Endothelial cell of umbilical vein (primary cell): ENCODE results near the gene PTPRQ. TPM values are rescaled to one million over a fixed set of nuclear protein-coding genes. Genes with fewer than 3 reads are reported as not detected.

Experiments used
- BruUV-seq: library from RNA; stranded (reverse); fragments of 400-500 nt; replicated peaks from 2 replicates; lab custom pipeline; 2021; lab: Mats Ljungman, UMichigan
- CTCF ChIA-PET: fragments of 300-600, 350-600 bp; sonication (Branson Sonifier 250); formaldehyde crosslinking; loops from one replicate; lab custom pipeline; 2021; ENCODE audit warnings: antibody characterized with exemption, inconsistent platforms; lab: Charles Lee
- POLR2A ChIA-PET: fragments of 300-600, 350-600 bp; sonication (Branson Sonifier 250); formaldehyde crosslinking; loops from one replicate; lab custom pipeline; 2021; ENCODE audit warnings: antibody characterized with exemption, inconsistent platforms; lab: Charles Lee
- DNase-seq: peaks from one replicate; pipeline ENCODE4 v3.0.0-alpha.2; 2011; ENCODE audit warnings: low read depth, low spot score
- FAIRE-seq: peaks from 2 replicates; lab custom pipeline; 2011; peaks lifted over from hg19 to GRCh38; lab: Jason Lieb, UNC
- H2AFZ ChIP-seq: 2 replicates; pipeline ENCODE4 v1.6.0; 2012; ENCODE audit warnings: low read depth, low read length, control low read depth, inconsistent platforms
- H3K27ac ChIP-seq: 2 replicates; pipeline ENCODE4 v1.5.1; 2011; ENCODE audit warnings: low read depth, mild to moderate bottlenecking, control low read depth, low read length, moderate library complexity; ENCODE audit not compliant: insufficient read depth
- H3K27me3 ChIP-seq, 2 experiments: 2 replicates each; pipeline versions ENCODE4 v1.6.0 to v1.6.1; 2011; ENCODE audit warnings: low read length in 2 of 2, mixed read lengths in 1 of 2; ENCODE audit not compliant: control insufficient read depth in 2 of 2, insufficient read depth in 2 of 2
- H3K36me3 ChIP-seq, 2 experiments: 2 replicates in 1 of 2; 3 replicates in 1 of 2; pipeline ENCODE4 v1.5.1; 2011; ENCODE audit warnings: low read length in 2 of 2, mild to moderate bottlenecking in 1 of 2, moderate library complexity in 1 of 2; ENCODE audit not compliant: control insufficient read depth in 2 of 2, insufficient read depth in 2 of 2; ENCODE audit errors: extremely low read depth in 1 of 2
- H3K4me1 ChIP-seq: 3 replicates; pipeline ENCODE4 v1.5.1; 2011; ENCODE audit warnings: mild to moderate bottlenecking, low read length; ENCODE audit not compliant: control insufficient read depth, insufficient read depth; ENCODE audit errors: extremely low read depth
- H3K4me2 ChIP-seq: 2 replicates; pipeline ENCODE4 v1.6.1; 2011; ENCODE audit warnings: low read length, control low read depth, mixed read lengths; ENCODE audit not compliant: insufficient read depth
- H3K4me3 ChIP-seq, 3 experiments: fragments of 200-600 bp in 1 of 3; sonication (generic), shearing (Covaris generic) in 1 of 3; replicated peaks in 1 of 3; 2 replicates each; pipeline ENCODE4 v1.5.1; 2011 to 2016; ENCODE audit warnings: control low read depth in 3 of 3, low read length in 3 of 3, mild to moderate bottlenecking in 2 of 3, inconsistent platforms in 1 of 3, low read depth in 1 of 3, moderate library complexity in 1 of 3; ENCODE audit not compliant: insufficient read depth in 1 of 3
- H3K79me2 ChIP-seq: 2 replicates; pipeline ENCODE4 v1.6.0; 2012; ENCODE audit warnings: low read length, inconsistent platforms; ENCODE audit not compliant: control insufficient read depth, insufficient read depth
- H3K9ac ChIP-seq: replicated peaks from 2 replicates; pipeline ENCODE3; 2011; ENCODE audit warnings: low read length, control low read depth; ENCODE audit not compliant: insufficient read depth; ENCODE audit errors: extremely low read depth
- H3K9me1 ChIP-seq: replicated peaks from 3 replicates; pipeline ENCODE4 v1.6.0; 2011; ENCODE audit warnings: mild to moderate bottlenecking, low read length; ENCODE audit not compliant: control insufficient read depth, insufficient read depth; ENCODE audit errors: extremely low read depth
- H3K9me3 ChIP-seq: replicated peaks from 2 replicates; pipeline ENCODE4 v1.5.1; 2012; ENCODE audit warnings: low read length, inconsistent platforms; ENCODE audit not compliant: control insufficient read depth, insufficient read depth
- H4K20me1 ChIP-seq: replicated peaks from 2 replicates; pipeline ENCODE3; 2011; ENCODE audit warnings: mild to moderate bottlenecking, low read length; ENCODE audit not compliant: control insufficient read depth, insufficient read depth; ENCODE audit errors: extremely low read depth
- EZH2 ChIP-seq: IDR thresholded peaks from 2 replicates; pipeline ENCODE4 v1.6.1; 2012; ENCODE audit warnings: borderline replicate concordance, low read depth, mild to moderate bottlenecking, moderate library complexity, low read length, inconsistent platforms; ENCODE audit not compliant: severe bottlenecking
- FOS ChIP-seq: IDR thresholded peaks from 2 replicates; pipeline ENCODE4 v1.6.1; 2011; ENCODE audit warnings: mild to moderate bottlenecking, low read length, moderate library complexity, borderline replicate concordance; ENCODE audit not compliant: insufficient read depth
- GATA2 ChIP-seq: IDR thresholded peaks from 2 replicates; pipeline ENCODE4 v1.7.0; 2011; ENCODE audit warnings: low read depth, mild to moderate bottlenecking, moderate library complexity, mixed read lengths, low read length; ENCODE audit not compliant: insufficient read length, insufficient read depth
- JUN ChIP-seq: IDR thresholded peaks from 2 replicates; pipeline ENCODE4 v1.6.1; 2011; ENCODE audit warnings: borderline replicate concordance, low read depth; ENCODE audit not compliant: insufficient read length, insufficient read depth
- MYC ChIP-seq: IDR thresholded peaks from one replicate; pipeline ENCODE4 v1.6.1; 2011; ENCODE audit warnings: mild to moderate bottlenecking, low read depth, low read length
- POLR2A ChIP-seq: IDR thresholded peaks from 2 replicates; pipeline ENCODE4 v1.6.1; 2012; ENCODE audit warnings: low read depth, mild to moderate bottlenecking, control low read depth, low read length
- POLR2AphosphoS5 ChIP-seq: IDR thresholded peaks from 2 replicates; pipeline ENCODE4 v1.6.1; 2012; ENCODE audit warnings: low read depth, mild to moderate bottlenecking, control low read depth, low read length, moderate library complexity; ENCODE audit not compliant: insufficient read depth
- dilution Hi-C: fragments of 300-500 bp; cut with MboI; formaldehyde crosslinking; loops from one replicate; pipeline ENCODE4 v1.15.0; 2019; ENCODE audit warnings: low sequenced_read_pairs; ENCODE audit not compliant: extremely low pct_ligation_motif_present
- intact Hi-C: fragments of 100-400 bp; cut with micrococcal nuclease; formaldehyde crosslinking; loops from one replicate; pipeline ENCODE4 v1.10.0; 2022
- polyA plus RNA-seq, 4 experiments: library from polyadenylated mRNA; depleted of rRNA in 3 of 4; stranded (reverse) in 3 of 4; unstranded in 1 of 4; fragments of >200 nt; gene quantifications; 2 replicates each; pipeline versions ENCODE4 v1.2.1 to v1.2.3, GENCODE V29; 2011 to 2012; ENCODE audit warnings: missing spikeins in 1 of 4
- total RNA-seq: library from RNA; stranded (reverse); gene quantifications from 2 replicates; pipeline ENCODE4 v1.2.3, GENCODE V29; 2021
- TF ChIP-seq, protein P1 (sequence below), 2 donors: IDR thresholded peaks; 1 replicate in 1 of 2; 2 replicates in 1 of 2; pipeline ENCODE4 v1.5.1; 2011; ENCODE audit warnings: low read length in 2 of 2, mild to moderate bottlenecking in 2 of 2, moderate library complexity in 2 of 2, control low read depth in 1 of 2, inconsistent platforms in 1 of 2, low read depth in 1 of 2; ENCODE audit not compliant: insufficient read depth in 1 of 2; ENCODE audit errors: extremely low read depth in 1 of 2
- TF ChIP-seq, protein P2 (sequence below): IDR thresholded peaks from 2 replicates; pipeline ENCODE4 v1.6.1; 2011; ENCODE audit not compliant: insufficient read depth, insufficient read length

The PTPRQ gene
- total and polyA plus RNA-seq, 2 donors (not counting 3 experiments of a cell fraction or from before 2014, with no cell fraction given), result not detected

DNA sequence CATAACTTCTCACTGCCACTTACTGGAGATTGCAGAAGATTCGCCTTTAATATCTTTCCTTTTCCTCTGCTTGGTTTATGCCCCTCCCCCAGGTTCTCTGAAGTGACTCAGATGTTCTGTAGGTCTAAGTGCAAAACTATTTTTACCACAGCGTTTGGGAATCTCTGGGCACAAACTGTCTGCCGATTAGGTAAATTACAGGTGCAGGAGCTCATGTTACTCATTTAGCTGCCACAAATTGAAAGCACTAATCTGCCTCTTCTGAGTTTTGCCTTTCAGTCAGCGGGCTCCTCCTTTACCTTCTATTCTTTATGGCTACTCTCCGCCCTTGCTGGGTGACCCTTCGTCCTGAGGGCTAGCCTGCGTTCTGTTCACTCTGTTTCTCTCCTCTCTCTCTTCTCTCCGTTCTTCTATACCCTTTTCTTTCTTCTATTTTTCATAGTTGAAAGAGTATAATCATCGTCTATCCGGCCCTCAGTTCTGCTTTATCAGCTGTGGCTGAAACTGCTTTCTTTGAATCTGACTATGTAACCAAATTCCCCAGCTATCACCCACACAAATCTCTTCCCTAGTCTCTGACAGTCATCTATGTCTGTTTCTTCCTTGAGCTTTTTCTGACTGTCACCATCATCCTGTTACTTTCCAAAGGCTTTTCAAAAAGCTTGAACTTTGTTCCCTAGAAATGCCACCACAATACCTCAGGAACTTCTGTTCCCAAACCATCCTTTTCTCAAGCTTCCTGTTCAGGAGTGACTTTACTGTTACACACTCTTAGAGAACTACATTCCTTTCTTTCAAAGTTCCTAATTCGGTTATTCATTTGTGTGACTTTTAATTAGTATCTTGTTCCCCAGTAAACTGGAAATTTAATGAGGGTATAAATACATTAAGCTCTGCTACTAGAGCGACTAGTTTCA is 259.1 kb downstream of the PTPRQ start:
- Histone ChIP-seq H3K36me3 (no peaks in the 10 kb centered on the region), H3K9me3 (no peaks in the 10 kb centered on the region), H2AFZ (no peak overlapping the region), H4K20me1 (no peaks in the 10 kb centered on the region), H3K9ac (no peak overlapping the region), H3K4me1 (no peaks in the 10 kb centered on the region), H3K4me3 (no peak overlapping the region), H3K79me2 (no peaks in the 10 kb centered on the region), H3K27ac (no peak overlapping the region), H3K27me3 (no peaks in the 10 kb centered on the region), H3K4me2 (no peak overlapping the region), H3K9me1 (no peaks in the 10 kb centered on the region)
- FAIRE-seq (peak; percentile 58), DNase-seq (no peak)
- no TSS peak for BruUV-seq
- intact Hi-C loops (no loop called here), dilution Hi-C loops (no loop called here)
- POLR2A ChIA-PET, result no interaction called here
- CTCF ChIA-PET, result no interaction called here
- TF ChIP-seq, protein P1, sequence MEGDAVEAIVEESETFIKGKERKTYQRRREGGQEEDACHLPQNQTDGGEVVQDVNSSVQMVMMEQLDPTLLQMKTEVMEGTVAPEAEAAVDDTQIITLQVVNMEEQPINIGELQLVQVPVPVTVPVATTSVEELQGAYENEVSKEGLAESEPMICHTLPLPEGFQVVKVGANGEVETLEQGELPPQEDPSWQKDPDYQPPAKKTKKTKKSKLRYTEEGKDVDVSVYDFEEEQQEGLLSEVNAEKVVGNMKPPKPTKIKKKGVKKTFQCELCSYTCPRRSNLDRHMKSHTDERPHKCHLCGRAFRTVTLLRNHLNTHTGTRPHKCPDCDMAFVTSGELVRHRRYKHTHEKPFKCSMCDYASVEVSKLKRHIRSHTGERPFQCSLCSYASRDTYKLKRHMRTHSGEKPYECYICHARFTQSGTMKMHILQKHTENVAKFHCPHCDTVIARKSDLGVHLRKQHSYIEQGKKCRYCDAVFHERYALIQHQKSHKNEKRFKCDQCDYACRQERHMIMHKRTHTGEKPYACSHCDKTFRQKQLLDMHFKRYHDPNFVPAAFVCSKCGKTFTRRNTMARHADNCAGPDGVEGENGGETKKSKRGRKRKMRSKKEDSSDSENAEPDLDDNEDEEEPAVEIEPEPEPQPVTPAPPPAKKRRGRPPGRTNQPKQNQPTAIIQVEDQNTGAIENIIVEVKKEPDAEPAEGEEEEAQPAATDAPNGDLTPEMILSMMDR (IDR thresholded peaks at IDR 0.05; ENCODE audit: extremely low read depth in 1 of 2, insufficient read depth in 1 of 2, low read depth in 1 of 2, low read length in 2 of 2), result no peak
- TF ChIP-seq POLR2AphosphoS5 (no peak), EZH2 (no peak), MYC (no peak), POLR2A (no peak), JUN (no peak), GATA2 (no peak), FOS (no peak)
- TF ChIP-seq, protein P2, sequence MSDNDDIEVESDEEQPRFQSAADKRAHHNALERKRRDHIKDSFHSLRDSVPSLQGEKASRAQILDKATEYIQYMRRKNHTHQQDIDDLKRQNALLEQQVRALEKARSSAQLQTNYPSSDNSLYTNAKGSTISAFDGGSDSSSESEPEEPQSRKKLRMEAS, result no peak
